Activated CD8-positive, alpha-beta memory T cell treated with anti-CD3 and anti-CD28 coated beads, Interleukin-2, amount 50 U/mL, for 24 hours (primary cell): ENCODE results near the gene GPR68.
"Not testable (repeated sequence)": the region's sequence is repeated elsewhere in the genome, so short reads cannot be mapped to it uniquely, and the experiment has no call there.

Experiments
- DNase-seq: peaks from one replicate; pipeline ENCODE4 v3.0.0-alpha.2; 2020; ENCODE audit errors: extremely low read depth

The GPR68 gene

DNA sequence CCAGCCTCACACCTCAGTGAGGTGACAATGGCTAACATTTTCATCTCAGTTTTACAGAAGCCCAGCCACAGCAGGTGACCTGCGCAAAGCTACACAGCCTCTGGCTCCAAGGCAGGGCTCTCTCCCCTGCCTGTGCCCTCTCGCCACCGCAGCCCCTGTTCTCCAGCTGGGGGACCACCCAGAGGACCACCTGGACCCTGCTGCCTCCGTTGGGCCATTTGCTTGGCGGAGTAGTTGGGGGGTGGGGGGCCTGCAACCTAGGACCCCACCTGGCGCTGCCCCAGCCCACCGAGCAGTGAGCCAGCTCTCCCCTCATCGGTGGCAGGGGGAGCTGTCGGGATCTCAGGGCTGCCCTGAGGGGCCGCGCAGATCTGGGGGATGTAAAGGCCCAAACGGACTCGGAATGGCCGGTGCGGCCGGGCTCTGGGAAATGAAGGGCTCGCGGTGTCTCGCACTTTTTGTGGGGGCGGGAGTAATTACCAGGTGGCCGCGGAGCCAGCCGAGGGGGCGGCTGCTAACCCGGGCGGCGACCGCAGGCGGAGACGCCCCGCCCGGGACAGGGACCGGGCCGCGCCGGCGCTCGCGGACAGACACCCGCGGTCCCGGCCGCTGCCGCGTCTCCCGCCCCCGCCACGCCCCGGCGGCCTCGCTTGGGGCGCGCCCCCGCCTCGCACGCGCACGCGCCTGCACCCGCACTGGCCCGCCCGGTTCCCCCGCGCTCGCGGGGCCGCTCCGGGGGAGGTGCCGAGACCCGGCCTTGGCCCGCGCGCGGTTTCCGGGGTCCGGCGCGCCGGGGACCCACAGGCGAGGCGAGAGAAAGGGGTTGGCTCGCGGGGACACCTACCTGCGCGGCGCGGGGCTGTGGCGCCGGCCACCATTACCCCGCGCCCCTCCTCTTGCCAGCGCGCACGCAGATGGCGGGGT lies 8.6 kb upstream of the GPR68 start:
- DNase-seq = no peak

DNA sequence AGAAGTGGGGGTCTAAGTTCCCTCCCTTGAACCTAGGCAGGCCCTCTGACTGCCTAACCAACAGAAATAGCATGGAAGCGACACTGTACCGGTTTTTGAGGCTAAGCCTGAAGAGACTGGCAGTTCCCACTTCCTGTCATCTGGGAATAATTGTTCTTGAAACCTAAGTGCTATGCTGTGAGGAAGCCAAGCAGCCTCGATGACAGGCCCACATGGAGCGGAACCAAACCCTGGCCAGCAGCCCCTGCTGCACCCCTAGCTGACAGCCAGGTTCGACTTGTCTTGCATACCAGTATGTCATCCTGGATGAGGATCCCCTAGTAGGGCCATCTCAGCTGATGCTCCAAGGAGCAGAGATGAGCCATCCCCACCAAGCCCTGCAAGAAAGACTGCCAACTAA lies 6.4 kb upstream of the GPR68 start:
- DNase-seq = no peak

DNA sequence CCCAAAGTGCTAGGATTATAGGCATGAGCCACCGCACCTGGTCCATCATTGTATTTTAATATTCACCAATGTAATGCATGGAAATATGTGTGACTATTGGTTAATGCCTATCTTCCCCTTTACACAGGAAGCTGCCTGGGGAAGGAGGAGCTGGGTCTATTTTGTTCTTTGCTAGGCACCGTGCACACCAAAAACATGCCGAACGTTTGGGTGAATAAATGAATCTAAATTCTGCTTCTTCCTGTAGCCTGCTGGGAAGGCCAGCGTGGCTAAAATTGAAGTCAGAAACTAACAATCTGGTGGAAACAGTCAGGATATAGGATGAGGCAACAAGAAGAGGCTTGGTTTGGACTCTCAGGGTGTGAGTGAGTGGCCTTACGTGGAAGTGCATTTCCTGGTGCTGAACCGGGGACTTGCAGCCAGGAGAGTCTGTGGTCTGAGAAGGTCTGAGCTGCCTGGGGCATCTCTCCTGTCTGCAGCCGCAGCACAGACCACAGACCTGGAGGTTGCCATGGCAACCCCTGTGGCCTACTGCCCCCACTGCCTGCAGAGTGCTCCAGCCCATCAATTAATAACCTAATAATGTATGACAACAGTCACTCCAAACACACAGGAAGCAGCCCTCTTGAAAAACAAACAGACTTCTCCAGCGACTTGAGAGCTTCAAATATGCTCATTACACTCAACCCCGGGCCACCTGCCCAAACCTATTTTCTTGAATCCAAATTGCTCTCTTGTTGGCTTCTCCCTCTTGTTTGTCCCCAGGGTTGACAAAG lies 5.5 kb upstream of the GPR68 start:
- no peak for DNase-seq

DNA sequence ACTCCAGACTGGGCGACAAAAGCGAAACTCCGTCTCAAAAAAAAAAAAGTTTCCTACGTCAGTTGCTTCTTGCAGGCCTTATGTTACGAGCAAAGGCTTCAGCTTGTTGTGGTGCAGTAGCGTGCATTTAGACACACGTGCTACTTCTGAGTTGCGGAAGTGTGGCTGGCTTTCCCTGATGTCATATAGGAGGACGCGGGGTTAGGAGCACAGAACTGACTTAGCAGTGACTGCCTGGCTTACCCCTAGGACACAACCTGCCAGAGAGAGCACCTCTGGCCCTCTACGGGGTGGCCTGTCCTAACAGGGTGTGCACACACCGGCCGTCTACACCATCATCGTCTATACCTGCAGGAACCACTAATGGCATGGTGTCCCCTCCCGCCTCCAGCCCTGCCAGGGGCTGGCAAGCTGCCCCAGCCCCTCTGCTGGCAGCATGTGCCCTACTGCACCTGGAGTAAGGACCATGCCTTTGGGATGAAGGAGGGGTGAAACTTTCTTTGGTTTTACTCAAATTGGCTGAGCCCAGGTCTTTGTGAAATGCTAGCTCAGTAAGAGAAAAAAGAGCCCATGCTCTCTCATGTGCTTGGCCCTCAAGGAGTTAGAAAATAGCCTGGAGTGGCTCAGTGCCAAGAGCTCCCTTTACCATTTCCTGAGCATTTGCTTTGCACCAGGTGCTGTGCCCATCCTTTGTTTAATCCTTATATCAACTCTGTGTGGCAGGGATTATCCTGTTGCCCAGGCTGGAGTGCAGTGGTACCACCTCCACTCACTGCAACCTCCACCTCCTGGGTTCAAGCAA lies 1.7 kb upstream of the GPR68 start:
- peak; percentile 49 for DNase-seq

DNA sequence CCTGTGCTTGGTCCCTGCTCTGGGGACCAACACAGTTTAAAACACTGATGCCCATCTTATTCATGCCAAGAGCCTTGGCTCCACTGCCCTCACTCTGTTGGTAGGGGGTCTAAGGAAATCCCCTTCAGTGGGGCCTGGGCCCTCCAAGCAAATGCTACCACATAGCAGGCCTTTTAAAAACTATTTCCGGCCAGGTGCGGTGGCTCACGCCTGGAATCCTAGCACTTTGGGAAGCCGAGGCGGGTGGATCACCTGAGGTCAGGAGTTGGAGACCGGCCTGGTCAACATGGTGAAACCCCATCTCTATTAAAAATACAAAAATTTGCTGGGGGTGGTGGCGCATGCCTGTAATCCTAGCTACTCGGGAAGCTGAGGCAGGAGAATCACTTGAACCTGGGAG lies 1.1 kb upstream of the GPR68 start:
- not testable (repeated sequence) for DNase-seq

DNA sequence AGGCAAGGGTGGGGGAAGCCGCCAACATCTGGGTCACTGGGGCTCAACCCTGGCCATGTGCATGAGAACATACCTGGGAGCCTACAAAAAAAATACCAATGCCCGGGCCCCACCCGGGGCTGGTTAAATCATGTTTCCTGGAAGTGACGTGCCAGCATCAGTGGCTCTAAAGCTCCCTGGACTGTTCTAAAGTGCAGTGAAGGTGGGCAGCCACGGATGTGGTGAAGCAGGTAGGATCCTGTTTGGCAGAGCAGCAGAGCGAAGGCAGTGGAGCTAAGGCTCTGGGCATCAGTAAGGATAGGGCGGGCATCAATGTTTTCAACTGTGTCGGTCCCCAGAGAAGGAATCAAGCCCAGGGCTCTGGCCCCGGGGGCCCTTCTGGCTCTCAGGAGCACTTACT lies 525 bp upstream of the GPR68 start:
- DNase-seq = no peak

DNA sequence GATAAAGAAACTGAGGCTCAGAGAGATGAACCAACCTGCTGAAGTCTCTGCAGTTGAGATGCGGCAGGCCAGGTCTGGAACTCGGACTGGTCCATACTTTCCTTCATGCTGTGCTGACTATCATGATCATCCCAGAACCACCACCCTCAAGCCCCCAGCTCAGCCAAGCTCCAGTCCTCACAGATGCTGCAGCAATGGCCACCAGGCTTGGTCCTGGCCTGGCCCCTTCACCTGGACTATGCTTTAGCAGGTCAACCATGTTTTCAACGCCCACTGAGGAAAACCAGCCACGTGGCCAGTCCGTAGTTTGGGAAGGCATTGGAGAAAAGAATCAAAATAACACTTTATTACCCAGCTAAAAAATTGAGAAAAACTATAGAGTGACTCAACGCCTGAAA lies 1.4 kb downstream of the GPR68 start:
- DNase-seq = no peak

DNA sequence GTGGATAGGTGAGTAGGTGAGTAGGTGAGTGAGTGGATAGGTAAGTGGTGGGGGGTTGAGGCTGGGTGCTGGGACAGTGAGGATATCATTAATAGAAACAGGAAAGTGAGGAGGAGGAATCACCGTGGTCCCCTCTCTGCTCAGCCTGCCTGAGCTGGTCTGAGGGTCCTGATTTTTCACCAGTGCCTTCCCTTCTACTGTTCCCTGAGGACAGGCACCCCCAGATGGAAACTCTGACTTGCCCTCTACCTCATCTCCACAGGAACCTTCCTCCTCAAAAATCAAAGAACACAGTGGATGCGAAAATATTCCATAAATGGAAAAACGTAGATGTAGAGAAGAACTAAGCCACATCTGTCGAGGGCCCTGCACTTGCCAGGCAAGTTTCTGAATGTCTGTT lies 1.9 kb downstream of the GPR68 start:
- DNase-seq = no peak

DNA sequence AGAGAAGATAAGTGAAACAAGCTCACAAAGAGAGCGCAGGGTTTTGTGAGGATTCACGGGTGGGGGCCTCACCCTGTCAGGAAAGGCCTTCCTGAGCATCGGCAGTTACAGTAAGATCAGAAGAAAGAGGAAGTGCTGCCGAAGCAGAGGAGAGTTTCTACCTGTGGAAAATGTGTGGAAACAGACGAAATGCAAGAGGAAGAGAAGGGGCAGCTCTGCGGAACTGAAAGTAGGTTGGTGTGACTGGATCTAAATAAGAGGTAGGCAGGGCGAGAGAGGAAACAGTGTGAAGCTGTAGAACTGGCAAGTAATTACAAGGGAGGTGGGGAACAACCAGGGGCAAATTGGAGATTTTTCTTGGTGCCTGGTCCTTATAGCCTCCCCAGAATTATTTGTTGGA lies 2.6 kb downstream of the GPR68 start:
- DNase-seq = no peak

DNA sequence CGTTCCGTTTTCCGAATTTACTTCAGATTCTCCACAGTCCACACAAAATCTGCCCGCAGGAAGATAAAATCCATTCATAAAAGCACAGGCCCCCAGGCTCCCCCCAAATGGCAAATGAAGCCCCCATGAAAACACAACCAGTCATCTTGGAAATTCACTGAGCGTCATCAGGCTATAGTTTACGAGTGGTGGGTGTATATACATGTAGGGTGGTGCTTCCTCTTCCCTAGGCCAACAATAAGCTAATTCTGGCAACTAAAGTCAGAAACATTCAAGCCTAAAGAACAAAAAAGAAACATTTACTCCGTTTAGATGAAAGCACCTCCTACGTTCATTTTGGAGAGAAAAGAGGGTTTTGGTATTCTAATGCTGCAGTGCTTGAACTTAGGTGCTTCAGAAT lies 5.8 kb downstream of the GPR68 start:
- no peak for DNase-seq

DNA sequence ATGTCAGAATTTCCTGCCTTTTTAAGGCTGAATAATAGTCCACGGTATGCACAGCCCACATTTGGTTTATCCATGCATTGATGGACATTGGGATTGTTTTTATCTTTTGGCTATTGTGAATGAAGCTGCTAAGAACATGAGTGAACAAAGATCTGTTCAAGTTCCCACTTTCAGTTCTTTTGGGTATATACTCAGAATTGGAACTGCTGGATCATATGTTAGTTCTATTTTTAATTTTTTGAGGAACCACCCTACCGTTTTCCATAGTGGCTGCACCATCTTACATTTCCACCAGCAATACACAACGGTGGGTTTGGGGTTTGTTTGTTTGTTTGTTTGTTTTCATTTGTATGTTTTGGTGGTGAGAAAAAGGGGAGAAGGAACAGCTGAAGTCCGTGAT lies 6.4 kb downstream of the GPR68 start:
- DNase-seq = no peak

DNA sequence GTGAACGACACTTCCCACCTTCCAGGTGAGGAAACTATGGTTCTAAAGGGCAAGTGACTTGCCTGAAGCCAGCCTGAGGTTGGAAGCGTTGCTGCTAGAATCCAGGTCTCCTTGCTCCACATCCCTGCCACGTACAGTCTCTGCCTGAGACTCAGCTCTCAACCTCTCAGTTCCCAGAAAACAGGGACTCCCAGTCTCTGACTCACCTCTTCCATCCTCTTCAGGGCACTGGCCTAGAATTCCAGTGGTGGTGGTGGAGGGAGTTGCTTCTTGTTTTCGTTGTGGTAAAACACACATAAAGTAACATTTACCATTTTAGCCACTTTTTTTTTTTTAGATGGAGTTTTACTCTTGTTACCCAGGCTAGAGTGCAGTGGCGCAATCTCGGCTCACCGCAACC lies 7.3 kb downstream of the GPR68 start:
- no peak for DNase-seq

DNA sequence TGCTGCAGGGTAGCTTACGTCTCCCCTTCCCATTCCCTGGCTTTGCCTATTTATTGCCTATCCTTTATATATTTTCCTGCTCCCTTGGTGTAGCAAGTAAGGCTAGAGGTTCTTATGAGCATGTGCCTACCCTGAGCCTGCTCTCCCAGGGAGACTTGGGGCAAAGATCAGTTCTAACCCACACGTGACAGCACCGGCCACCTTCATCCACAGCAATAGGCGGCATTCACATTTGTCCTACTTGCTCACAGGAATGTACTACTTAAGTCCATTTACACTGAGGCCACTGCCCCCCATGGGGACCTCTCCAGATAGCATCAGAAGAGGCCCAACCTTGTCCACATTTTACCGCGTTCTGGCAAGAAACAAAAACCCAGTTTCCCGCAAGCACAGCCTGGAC lies 8.7 kb downstream of the GPR68 start:
- DNase-seq = no peak

DNA sequence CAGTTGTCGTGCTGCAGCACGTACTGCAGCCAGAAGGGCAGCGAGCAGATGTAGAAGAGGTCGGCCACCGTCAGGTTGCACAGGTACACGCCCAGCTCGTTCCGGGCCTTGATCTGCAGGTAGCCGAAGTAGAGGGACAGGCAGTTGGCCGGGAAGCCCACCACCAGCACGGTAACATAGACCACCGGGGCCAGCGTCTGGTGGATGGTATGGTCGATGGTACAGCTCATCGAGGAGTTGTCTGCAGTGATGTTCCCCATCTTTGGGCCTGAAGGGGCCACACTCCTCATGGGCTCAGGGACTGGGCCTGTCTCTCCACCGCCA lies 9.8 kb downstream of the GPR68 start:
- no peak for DNase-seq

DNA sequence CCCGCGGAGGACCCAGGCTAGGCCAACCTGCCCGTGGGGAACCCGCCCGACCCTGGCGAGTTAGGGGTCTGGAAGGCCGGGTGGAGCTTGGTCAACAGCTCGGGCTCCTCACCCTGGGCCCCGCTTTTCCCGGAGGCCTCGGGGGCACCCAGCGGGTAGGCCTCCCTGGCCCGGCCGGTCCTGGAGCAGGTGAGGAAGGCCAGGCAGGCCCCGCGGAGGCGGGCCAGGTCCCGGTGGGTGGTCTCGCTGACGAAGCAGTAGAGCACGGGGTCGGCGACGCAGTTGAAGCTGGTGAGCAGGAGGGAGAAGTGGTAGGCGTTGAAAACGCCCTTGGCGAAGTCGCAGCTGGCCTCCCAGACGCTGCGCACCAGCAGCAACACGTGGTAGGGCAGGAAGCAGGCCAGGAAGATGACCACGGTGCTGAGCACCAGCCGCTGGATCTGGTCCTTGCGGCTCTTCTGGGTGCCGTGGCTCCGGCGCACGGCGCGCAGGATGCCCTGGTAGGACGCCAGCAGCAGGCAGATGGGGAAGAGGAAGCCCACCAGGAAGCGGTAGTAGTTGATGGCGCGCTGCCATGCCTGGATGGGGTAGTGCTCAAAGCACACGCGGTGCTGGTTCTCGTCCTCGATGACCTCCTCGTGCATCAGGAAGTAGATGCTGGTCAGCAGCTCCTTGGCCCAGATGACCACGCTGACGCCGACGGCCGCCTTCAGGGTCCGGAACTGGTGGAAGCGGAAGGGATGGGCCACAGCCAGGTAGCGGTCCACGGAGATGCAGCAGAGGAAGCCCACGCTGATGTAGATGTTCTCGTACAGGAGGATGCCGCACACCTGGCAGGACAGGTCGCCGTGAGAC lies 10.3 kb downstream of the GPR68 start:
- no peak for DNase-seq

DNA sequence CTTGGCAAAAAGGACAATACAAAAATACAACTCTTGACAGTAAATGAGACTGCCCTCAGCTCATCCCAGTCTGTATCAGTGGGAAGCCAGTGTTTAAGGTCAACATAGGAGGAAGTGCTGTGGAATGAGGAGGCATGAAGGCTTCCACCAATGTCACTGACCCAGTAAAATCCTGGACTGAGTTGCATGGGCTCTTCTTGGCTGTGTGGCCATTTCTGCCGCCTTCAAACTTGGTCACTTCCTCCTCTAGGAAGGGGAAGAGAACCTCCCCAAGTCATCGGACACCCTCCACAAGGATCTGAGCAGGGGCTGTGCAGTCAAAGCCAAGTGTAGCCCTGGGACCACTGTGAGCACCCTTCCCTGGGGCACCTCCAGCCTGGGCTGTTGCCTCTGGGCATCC lies 11.9 kb downstream of the GPR68 start:
- no peak for DNase-seq

DNA sequence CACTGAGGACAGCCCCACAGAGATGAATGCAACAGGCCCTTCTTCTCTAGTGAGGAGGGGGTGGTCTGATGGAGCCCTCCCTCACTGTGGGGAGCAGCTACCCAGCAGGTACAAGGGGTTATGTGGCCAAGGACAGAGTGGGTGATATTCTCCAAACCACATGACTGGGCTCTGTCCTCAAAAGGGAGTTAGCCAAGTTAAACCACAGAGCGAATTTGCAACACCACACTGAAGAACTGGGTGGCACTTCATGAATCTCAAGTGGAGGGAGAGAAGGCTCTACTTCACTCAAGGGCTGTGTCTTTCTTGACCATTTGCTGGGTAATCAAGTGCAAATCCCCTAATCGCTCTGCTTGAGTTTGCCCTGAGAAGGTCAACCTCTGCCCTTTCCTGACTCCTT lies 12.5 kb downstream of the GPR68 start:
- no peak for DNase-seq

DNA sequence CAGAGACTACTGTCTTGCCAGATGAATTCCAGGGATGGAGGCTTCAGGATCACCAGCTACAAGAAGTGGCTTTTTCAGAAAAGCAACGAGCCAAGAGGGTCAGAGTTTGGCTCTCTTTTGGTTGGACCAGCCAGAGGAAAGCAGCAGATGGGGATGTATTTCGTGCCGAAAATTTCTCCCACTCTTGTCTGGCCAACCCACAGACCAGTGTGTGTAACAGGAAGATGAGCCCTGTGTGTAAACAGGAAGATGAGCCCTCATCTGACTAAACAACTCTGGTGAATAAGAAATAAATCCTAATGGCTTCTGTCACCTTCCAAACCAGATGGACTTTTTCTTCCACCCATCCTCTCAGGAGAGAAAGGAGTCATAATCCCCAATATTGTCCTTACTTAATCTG lies 13.1 kb downstream of the GPR68 start:
- no peak for DNase-seq

DNA sequence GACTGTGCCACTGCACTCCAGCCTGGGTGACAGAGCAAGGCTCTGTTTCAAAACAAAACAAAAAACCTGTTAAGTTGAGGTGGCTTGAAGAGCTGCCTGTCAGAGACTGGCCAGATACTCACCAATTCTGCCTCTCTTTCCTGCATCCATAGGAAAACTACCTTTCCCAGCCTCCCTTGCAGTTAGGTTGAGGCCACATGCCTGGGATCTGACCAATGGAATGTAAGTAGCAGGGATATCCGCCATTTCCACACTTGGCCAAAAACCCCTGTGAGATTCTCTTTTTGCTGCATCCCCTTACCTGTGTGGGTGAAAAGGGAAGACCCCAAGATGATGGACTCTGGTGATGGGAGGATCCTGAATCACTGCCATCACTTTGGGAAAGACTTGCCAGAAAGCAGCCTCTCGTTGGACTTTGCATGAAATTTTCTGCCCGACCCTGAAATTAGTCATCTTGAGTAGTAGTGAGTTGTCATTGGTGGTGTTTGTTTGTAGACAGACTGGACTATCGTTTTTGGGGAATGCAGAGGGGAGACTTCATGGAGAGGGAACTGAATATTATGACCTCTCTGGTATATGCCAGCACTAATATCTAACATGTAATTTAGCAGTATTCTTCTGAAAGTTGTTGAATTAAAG lies 14.0 kb downstream of the GPR68 start:
- no peak for DNase-seq

DNA sequence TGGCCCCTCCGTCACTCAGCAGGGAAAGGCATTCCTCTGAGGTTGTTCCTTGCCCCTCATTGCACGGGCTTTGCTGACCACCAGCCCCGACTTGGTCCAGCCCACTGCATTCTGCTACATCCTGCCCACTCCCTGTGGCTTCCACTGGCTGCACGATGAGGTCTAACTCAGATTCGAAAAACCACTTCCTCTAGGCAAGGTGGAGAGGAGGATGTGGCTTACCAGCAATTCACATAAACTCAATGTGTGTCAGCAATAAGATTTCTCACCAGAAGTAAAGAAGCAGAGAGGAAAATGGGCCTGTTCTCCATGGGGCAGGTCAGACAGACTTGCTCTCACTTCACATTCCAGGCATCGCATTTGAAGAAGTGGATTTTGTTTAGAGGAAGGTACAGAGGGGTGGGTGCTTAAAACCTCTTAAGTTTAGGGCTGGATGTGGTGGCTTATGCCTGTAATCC lies 14.7 kb downstream of the GPR68 start:
- DNase-seq = no peak

DNA sequence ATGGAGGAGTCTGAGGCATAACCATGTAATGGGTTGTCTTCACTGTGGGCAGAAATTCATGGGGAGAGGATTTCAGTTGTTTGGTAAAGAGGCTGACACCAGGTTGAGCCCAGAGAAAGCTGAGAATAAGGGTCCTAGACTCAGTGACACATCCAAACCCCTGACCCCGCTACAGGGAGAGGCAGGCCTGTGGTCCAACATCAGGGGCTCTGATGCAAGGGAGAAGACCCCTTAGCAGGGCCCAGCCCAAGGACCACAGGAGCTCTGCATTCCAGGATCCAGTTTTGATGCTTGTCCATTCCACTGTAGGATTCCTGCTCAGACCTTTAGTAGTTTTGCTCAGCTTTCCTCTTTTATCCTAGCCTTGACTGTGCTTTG lies 15.5 kb downstream of the GPR68 start:
- DNase-seq = no peak
